HG03060 (cell line): Measurements from ENCODE around the gene TMEM164.
A peak's percentile ranks its signal among the peaks of the same experiment; 100 is the strongest.

Experiments used
- ATAC-seq: cut with Tn5 transposase; IDR thresholded peaks from one replicate; pipeline ENCODE4 v1.9.1; 2021; ENCODE audit warnings: low read depth, moderate number of reproducible peaks; ENCODE audit not compliant: unreplicated experiment

TMEM164 gene

DNA sequence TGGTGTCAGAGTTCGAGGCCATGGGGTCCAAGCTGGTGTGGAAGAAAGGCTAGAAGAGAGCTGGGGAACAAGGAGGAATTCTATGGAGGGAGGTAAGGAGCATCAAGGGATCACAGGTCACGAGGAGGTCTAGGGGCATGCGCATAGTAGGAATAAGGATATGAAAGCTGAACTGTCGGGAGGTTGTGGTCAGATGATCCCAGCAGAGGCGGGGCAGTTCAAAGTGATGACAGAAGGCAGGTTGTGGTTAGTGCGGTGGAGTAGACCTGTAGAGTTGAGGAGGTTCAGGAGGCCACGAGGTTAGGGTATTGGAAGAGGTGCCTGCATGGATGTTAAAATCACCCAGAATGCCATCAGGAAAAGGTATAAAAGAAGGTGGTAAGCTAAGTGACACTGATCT, 156.3 kb downstream of the TMEM164 start:
- ATAC-seq, result no peak

DNA sequence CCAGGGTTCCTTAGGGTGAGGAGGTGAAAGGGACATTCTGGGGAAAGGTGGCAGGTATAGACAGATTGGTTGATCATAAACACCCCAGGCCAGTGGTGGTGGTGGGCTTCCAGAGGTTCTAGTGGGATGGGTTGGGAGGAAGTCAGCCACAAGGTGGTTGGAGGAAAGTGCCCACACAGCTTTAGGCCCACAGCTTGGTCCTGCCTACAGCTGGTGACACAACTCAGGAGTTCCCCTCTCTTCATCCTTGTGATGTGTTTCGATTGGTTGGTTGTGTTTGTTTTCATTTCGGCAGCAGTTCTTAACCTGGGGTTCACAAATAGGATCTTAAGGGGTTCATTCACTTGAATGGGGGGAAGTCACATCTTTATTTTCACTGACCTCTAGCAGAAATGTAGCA, 157.0 kb downstream of the TMEM164 start:
- no peak for ATAC-seq

DNA sequence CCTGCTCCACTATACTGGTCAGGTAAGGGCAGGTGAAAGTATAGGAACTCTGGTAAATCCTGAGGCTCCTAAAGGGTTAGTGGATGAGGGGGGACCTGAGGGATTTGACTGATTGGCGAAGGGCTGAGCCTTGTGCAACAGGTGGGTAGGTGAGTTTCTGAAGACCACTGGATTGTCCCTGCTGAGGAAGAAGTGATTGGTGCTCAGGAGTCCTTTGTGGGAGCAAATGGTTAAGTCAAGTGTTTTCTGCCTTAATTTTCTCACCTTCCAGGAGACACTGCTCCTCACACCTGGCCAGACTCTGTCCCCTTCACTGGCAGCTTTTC, 158.4 kb downstream of the TMEM164 start:
- no peak for ATAC-seq

DNA sequence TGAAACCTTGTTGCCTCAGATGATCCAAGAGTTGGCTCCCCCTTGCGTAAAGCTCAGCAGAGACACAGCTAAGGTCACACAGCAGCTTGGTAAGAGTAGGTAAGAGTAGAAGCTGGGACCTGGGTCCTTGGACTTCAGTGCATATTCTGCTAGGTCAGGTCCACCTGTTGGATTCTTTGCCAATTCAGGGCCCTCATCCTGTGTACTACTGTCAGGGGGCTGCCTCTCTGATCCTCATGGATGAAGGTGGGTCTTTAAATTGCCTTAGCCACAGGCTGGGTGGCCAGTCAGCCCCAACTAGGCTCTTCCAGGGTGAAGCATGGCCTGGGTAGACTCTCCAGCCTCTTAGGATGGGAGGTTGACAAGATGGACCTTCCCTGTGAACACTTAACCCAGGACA, 159.2 kb downstream of the TMEM164 start:
- no peak for ATAC-seq

DNA sequence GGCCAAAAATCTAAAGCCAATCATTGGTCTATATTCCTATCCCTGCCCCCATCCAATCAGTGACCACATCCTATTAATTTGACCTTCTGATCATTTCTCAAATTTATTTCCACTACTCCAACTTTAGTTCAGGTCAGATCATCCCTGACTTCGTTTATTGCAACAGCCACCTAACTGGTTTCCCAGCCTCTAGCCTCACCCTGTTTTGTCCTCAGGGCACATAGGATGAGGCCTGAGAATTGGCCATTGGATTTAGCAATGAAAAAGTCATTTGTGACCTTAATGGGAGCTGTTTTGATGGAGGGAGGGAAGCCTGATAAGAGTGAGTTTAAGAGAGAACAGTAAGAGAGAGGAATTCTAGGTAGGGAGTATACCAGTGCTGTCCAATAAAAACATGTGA, 160.0 kb downstream of the TMEM164 start:
- no peak for ATAC-seq

DNA sequence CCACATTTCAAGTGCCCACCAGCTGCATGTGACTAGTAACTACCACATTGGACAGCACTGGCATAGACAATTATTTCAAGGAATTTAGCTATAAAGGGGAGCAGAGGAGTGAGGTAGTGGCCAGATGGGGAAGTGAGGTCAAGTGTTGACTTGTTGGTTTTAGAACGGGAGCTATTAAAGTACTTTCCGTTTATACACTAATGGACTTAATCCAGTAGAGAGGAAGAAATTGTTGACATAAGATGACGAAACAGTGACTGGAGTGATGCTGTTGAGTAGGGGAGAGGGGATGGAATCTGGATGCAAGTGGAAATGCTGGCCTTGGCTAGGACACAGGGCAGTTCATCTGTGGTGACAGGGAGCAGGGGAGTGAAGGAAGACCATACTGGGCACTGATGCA, 160.6 kb downstream of the TMEM164 start:
- ATAC-seq, result no peak

DNA sequence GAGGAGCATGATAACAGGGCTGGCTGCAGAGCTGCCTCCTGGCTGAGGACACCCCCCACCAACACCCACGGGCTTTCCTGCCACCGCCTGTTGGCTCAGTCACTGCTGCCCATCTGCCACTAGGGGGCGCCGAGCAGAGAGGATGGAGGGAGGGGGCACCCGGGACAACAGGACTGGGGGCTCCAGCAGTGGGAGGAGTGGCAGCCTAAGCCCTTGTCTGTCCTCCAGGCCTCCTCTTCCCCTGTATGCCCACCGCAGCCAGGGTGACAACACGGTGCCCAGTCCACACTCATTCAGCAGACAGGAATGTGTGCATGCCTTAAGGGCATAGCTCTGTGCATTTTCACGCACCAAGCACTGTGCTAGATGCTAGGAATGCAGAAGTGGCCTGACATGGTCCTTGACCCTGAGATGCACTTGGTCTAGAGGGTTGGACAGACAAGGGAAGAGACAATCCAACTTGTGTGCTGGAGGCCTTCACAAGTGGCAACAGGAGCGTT, 165.1 kb downstream of the TMEM164 start:
- ATAC-seq, result no peak

DNA sequence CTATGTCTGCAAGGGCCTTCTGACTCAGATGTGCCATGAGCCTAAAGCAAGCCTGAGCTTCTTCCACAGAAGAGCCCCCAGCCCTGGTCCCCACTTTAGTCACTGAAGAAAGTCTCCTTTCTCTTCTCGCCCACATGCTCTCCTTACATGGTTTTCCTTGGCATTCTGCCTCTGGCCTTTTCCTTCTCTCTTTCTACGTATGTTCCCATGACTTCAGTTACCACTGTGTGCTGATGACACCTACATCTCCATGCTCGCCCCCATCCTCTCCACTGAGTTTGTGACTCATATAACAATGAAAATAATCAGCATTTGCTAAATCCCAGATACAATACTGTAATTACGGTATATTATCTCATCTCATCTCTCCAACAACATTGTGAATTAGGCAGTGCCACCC, 165.7 kb downstream of the TMEM164 start:
- no peak for ATAC-seq

DNA sequence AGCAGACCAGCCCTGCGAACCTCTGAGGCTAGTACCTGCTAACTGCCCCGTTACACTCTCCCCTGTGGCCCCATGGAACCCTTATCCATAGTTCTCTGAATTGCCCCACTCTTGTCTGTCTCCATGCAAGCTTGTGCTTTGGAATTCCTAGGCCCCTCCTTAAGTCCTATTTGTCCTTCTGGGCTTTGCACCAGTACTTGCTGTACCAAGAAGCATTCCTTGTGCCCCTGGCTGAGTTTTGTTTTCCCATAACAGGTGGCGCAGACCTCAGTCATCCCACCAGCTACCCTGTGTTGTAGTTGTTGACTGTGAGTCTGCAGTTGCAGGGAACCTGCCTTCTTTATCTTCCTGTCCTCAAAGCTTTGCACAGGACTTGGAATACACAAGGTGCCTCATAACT, 167.1 kb downstream of the TMEM164 start:
- ATAC-seq, result no peak

DNA sequence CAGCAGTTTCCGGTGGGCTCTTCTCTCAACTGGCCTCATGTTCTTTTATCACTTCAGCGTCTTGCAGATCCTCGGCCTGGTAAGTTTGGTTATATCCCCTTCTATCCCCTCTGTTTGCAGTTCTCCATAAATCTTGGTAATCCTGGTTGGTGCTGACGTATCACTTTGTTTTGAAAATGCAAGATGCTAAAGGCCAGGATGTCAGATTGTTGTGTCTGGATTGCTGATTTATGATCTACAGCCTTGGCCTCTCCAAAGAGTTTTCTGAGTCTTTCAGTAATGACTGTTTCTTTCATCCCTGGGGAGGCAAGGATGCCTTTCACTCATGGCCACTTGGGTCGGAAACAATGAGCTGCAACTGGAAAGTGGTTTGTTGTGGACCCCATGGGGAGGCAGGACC, 168.5 kb downstream of the TMEM164 start:
- no peak for ATAC-seq

DNA sequence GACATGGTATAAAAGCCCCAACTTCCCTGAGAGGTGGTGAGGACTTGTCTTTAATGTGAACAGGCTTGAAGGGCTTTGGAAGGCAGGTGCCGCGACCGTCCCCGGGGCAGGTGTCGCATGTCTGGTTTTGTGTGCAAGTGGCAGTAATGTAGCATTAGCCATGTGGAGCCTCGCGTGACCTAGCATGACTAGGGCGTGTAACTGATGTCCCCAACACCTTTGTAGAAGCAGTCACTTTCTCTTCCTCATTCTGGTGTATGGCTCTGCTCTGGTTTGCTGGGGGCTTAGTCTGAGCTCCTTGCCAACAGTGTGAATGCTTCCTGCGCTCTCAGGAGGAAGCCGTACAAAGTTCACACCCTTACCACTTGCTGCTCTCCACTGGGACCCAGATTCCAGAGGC, 169.3 kb downstream of the TMEM164 start:
- peak; percentile 99 for ATAC-seq

DNA sequence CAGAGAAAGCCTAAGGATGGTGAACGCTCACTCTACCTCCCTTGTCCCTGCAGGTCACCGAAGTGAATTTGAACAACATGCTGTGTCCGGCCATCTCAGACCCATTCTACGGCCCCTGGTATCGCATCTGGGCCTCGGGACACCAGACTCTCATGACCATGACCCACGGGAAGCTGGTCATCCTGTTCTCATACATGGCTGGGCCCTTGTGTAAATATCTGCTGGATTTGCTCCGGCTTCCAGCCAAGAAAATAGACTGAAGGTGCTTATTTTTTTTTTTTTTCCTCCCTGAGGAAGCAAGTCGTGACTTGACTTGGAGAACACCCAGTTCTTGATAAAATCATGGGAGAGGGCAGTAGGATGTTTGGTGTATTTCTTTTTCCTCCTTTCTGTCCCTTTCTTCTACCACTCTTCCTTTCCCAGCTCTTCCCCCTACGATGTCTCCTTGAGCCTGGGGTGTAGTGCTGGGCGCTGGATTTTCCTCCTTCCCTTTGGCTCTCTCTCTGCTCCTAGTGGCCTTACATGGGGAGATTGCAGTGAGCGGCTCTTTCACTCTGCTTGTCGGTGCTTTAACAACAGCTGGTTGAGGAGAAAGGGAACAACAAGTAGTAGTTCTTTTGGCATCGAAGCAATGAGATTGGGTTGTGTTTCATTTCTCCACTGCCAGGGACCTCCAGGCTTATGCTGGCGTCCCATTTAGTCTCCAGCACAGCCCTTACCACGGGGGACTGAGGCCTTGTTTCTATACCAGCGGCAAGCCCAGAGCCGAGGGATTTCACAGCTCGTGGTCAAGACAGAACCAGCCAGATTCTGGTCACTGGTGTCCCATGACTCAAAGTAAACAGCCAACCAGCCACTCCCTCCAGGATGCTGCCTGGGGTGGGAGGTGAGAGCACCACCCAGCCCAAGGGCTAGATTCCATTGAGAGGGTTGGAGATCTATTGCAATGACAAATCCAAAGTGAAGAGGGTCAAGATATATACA, 170.6 kb downstream of the TMEM164 start:
- no peak for ATAC-seq

DNA sequence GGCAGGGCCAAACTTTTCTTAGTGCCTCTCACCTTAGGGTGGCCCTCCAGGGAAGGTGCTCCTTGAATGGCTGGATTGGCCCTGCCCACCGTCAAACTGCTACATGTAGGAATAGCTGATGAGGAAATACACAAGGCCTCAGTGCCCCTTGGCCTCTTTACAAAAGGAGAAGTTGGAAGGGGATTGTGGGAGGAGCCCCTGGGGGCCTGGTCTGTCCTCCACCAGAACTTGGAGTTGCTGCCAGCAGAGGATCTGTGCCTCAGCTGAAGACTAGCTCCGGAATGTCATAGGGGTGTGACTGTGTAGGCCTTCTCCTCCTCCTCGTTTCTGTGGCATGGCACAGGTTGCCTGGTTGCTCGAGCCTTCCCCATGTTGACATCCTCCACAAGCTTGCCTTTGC, 172.2 kb downstream of the TMEM164 start:
- ATAC-seq, result no peak

DNA sequence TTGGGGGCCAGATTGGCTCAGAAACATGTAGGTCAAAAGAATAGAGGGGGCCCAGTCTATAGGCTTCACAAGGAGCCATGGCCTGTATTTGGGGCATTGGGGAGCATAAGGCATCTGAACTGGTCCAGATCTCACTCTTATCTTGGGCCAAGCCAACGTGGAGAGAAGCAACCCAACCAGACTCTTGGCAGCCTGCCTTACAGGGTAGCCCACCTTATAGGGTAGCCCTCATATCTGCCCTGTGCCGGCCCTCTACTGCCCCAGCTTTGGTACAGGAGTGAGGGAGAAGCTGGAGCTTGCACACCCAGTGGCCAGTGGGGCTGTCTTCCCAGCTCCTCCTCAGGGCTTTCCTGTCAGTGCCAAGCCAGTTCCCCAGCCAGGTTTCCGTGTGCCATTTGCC, 172.8 kb downstream of the TMEM164 start:
- no peak for ATAC-seq

DNA sequence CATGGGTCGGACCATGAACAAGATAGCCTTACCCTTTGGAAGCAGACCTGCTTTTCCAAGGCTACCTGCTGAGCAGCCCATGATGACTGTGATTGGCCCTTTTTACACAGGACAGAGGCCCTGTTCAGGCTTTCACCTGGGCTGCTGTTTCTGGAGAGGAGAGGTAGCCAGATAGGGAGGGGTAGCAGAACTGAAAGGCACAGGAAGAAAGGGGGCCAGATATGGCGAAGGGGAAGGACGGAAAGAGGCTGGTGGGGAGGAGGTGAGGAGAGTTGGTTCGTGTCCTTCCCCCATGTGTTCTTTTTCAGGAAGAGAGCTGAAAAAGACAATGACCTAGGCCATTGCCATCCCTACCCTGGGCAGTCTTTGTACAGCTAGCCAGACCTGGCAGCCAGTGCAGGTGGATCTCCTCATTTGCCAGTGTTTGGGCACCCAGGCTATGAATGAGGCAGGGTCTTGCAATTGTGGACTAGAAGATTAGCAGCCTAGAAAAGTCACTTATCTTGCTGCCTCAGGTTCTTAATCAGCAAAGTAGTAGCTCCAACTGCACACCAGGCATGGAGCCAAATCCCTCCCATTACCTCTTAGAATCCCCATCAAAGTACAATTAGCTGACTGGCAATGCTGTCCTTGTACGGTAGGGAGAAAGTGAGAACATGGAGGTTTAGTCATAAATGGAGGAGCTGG, 175.4 kb downstream of the TMEM164 start:
- ATAC-seq, result no peak

DNA sequence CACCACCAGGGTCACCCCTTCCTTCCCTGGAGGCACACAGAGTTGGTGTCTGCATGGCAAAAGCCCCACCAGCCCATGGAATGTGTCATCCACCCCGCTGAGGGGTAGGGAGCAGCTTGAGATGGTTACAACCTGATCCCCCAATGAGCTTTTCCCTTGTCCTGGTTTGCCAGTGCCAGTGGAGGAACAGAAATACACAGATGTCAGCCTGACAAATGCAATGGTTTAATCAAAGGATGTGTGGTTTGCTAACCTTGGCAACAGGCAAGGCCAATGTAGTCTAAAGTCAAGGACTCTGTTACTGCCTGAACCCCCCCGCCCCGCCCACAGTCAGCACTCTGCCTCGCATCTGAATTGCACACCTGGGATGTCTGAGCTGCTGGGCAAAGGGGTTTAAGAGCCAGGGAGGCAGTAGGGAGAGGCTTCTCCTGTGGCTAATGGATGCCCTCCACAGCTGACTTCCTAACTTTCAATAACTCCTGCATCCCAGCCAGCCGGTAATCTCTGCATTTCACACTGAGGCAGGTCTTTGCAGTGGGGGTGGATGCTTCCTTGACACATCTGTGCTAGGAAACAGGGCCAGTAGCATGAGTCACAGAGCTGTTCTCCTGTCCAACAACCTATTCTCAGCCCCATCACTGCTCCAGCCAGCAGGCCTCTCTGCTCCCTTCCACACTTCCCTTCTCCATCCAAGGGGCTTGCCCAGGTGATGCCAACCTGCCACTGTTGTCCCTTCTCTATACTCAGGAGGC, 177.4 kb downstream of the TMEM164 start:
- no peak for ATAC-seq

DNA sequence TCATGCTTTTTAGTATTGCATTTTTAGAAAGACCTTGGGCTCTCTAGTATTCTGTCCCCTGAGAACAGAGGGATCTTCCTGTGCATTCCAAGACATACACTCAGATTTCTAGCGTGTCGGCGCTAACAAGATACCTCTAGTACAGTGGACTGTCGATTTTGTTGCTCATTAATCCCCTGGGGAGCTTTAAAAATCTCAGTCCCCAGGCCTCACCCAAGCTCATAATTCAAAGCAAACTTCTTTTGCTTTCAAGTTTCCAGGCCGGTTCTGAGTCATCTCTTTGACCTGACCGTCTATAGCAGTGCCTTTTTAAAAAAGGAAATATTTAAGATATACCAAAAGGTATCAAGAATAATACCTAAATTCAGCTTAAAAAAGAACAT, 178.0 kb downstream of the TMEM164 start:
- peak; percentile 82 for ATAC-seq

DNA sequence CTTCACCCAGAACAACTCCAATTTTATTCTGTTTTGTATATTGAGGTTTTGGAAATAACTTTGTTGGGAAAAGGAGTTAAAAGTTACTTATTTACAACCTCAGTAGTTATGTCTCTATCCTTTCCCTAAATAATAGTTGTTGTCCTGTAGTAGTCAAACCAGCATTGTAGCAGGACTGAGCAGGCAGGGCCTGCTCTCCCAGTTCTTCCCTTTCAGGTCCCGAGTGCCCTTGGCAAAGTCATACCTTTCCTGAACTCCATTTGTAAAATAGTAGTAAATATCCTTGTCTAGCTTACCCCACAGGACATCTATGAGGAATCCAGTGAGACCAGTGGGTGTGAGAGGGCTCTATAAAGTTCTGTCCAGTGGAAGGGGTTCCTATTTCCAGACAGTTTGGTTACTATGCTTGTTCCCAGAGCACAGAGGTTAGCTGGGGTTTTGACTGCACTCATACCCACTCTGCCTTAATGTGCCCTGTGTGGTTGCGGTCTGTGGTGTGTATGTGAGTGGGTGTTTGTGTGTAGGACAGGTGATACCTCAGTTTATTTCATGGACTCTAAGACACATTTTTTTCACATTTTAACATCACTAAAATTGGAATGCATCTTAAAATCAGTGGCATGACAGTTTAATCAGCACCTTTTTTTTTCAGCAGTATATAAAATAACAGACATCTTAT, 178.7 kb downstream of the TMEM164 start:
- ATAC-seq, result no peak

DNA sequence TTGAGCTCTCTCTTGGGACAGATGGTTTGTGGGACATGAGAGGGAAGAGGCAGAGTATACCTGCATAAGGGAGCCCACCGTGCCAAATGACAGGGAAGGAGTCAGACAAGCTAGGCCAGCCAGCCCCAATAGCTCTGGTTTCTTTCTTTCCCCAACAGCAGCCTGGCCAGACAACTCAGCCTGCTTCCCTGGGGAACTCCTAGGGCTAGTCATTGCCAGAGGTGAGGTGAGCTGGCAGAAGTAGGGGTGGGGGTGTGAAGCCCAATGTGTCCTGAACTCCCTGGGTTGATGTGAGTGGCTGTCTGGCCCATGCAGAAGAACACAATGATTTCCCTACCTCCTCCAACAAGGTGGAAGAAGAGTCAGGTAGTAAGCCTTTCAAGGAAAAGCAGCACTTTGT, 179.4 kb downstream of the TMEM164 start:
- no peak for ATAC-seq

DNA sequence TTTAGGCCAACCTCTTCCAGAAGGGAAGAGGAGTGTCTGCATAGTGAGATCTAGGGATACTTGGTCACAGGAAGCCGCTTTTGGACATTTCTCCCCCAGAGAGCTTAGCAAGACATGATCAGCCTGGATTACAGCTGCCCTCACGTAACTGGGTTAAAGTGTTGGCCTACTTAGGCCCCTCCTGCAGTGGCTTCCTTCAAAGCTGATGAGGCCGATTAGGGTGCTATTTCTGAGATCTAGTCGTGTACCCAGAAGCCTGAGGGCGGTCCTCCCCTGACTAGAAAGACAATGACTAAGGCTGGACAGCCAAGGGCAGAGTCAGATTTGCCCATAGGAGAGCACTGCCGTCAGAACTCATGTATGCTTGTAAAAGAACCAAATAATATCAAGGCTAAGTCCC, 180.0 kb downstream of the TMEM164 start:
- ATAC-seq, result no peak

DNA sequence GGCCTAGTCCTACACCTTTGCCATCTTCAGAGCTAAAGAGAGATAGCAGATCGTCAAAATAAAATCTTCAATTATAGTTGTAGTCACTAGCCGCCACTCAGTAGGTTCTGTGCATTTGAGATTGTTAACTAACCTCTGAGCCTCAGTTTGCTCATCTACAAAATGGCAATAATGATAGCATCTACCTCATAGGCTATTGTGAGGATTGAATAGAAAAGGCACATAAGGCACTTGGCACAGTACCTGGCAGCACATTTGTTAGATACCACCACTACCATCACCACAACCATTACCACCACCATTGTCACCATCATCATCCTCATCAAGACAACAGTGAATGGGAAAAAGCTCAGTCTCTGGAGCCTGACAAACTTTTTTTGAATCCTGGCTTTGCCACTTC, 180.4 kb downstream of the TMEM164 start:
- no peak for ATAC-seq
